ENCODE results near the gene TAS2R50.

The TAS2R50 gene

GRCh38 chr12:10943167-10943566 is 43.5 kb downstream of the TAS2R50 start:
- DNase-seq, result no peak

GRCh38 chr12:10941916-10942607 is 44.6 kb downstream of the TAS2R50 start:
- no peak for DNase-seq

GRCh38 chr12:10941369-10941768 is 45.3 kb downstream of the TAS2R50 start:
- no peak for DNase-seq

GRCh38 chr12:10940389-10940788 is 46.3 kb downstream of the TAS2R50 start:
- DNase-seq, result no peak

GRCh38 chr12:10939163-10939562 is 47.5 kb downstream of the TAS2R50 start, which contains the start of gene TAS2R14:
TSS of gene TAS2R14 (minus strand) at chr12:10939263. CDS start at chr12:10939207, 56 bp downstream.
- no peak for DNase-seq

GRCh38 chr12:10936506-10936905 is 50.2 kb downstream of the TAS2R50 start:
- no peak for DNase-seq

Measured in femur (tissue), 1 donor.